Mesothelial cell of epicardium (in vitro differentiated cells): ENCODE measurements around the gene ACTN1. TPM values are rescaled to one million over a fixed set of nuclear protein-coding genes. Genes with fewer than 3 reads are reported as not detected.

Experiments
- DNase-seq, 2 experiments: peaks; one replicate each; pipeline ENCODE4 v3.0.0; 2021; ENCODE audit warnings: low spot score in 2 of 2; ENCODE audit not compliant: unreplicated experiment in 2 of 2
- H3K27ac Mint-ChIP-seq: 2 replicates; pipeline ENCODE4 v1.8.0; 2021; ENCODE audit warnings: mixed read lengths
- H3K27me3 Mint-ChIP-seq: 2 replicates; pipeline ENCODE4 v1.8.0; 2021; ENCODE audit warnings: low read depth, mixed read lengths
- H3K36me3 Mint-ChIP-seq: 2 replicates; pipeline ENCODE4 v1.8.0; 2021; ENCODE audit warnings: mixed read lengths
- H3K4me1 Mint-ChIP-seq: 2 replicates; pipeline ENCODE4 v1.8.0; 2021; ENCODE audit warnings: mixed read lengths
- H3K4me3 Mint-ChIP-seq: 2 replicates; pipeline ENCODE4 v1.8.0; 2021; ENCODE audit warnings: mild to moderate bottlenecking, moderate library complexity, mixed read lengths
- H3K9me3 Mint-ChIP-seq: 2 replicates; pipeline ENCODE4 v1.8.0; 2021; ENCODE audit warnings: mixed read lengths
- total RNA-seq: library from RNA; stranded (reverse); gene quantifications from 3 replicates; pipeline ENCODE4 v1.2.1, GENCODE V29; 2021
- TF ChIP-seq, protein P1 (sequence below): fragments of 200-600 bp; sonication (generic); IDR thresholded peaks from one replicate; pipeline ENCODE4 v1.5.0; 2021; ENCODE audit warnings: antibody characterized with exemption; ENCODE audit not compliant: unreplicated experiment

ACTN1 gene
- total RNA-seq, 1 donor from 2014 or later: 166 TPM

DNA sequence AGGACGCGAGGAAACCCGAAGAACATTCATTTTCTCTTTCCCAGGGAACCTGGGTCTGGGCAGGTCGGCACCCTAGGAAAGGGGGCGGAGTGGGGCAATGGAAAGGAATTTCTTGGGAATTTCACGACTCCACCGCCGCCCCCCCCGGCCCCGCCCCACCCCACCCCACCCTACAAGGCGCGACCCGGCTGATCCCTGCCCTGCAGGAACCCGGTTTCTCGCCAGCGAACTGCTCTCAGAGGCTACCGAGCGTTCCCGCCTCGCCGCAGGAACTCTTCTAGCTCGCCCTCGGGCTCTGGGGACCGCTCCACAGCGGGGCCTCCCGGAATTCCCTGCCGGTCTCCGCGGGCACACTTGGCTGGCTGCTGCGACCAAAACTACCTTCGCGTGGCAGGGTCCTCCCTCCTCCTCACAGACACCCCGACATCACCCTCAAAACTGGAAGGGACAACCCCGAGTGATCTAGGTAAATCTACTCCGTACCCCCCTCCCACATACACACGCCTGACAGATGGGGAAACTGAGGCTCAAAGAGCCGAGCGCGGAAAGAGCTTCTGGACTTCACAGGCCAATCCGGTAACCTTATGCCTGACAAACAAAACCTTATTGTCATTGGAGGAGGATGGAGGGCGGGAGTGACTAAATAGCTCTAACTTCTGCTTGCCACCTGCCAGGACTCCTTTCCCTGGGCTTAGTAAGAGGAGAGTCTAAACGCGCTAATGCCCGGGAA, 785 bp upstream of the ACTN1 start:
- no peak for DNase-seq
- Mint-ChIP-seq H3K4me3 (peak overlapping the region; percentile 84), H3K9me3 (no peaks in the 10 kb centered on the region), H3K27ac (peak overlapping the region; percentile 39), H3K27me3 (no peaks in the 10 kb centered on the region), H3K4me1 (peaks cover 39% of the 10 kb centered on the region), H3K36me3 (no peaks in the 10 kb centered on the region)
- TF ChIP-seq, protein P1, sequence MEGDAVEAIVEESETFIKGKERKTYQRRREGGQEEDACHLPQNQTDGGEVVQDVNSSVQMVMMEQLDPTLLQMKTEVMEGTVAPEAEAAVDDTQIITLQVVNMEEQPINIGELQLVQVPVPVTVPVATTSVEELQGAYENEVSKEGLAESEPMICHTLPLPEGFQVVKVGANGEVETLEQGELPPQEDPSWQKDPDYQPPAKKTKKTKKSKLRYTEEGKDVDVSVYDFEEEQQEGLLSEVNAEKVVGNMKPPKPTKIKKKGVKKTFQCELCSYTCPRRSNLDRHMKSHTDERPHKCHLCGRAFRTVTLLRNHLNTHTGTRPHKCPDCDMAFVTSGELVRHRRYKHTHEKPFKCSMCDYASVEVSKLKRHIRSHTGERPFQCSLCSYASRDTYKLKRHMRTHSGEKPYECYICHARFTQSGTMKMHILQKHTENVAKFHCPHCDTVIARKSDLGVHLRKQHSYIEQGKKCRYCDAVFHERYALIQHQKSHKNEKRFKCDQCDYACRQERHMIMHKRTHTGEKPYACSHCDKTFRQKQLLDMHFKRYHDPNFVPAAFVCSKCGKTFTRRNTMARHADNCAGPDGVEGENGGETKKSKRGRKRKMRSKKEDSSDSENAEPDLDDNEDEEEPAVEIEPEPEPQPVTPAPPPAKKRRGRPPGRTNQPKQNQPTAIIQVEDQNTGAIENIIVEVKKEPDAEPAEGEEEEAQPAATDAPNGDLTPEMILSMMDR: no peak

GRCh38 chr14:68978172-68978911, 760 bp downstream of the ACTN1 start:
- H3K36me3 Mint-ChIP-seq: peaks cover 6% of the 10 kb centered on the region
- H3K27ac Mint-ChIP-seq: peak overlapping the region; percentile 90
- no peaks in the 10 kb centered on the region for H3K9me3 Mint-ChIP-seq
- TF ChIP-seq, protein P1: no peak
- H3K4me3 Mint-ChIP-seq: peak overlapping the region; percentile 84
- no peaks in the 10 kb centered on the region for H3K27me3 Mint-ChIP-seq
- DNase-seq: peak; percentile 66 to 82
- peaks cover 39% of the 10 kb centered on the region for H3K4me1 Mint-ChIP-seq

GRCh38 chr14:68977718-68978171, 1.4 kb downstream of the ACTN1 start:
- H3K36me3 Mint-ChIP-seq: peaks cover 7% of the 10 kb centered on the region
- peak in 1 of 2 experiments; percentile 65 for DNase-seq
- H3K27me3 Mint-ChIP-seq: no peaks in the 10 kb centered on the region
- peak overlapping the region; percentile 96 for H3K27ac Mint-ChIP-seq
- no peaks in the 10 kb centered on the region for H3K9me3 Mint-ChIP-seq
- peak overlapping the region; percentile 84 for H3K4me3 Mint-ChIP-seq
- TF ChIP-seq, protein P1: no peak
- peaks cover 39% of the 10 kb centered on the region for H3K4me1 Mint-ChIP-seq

DNA sequence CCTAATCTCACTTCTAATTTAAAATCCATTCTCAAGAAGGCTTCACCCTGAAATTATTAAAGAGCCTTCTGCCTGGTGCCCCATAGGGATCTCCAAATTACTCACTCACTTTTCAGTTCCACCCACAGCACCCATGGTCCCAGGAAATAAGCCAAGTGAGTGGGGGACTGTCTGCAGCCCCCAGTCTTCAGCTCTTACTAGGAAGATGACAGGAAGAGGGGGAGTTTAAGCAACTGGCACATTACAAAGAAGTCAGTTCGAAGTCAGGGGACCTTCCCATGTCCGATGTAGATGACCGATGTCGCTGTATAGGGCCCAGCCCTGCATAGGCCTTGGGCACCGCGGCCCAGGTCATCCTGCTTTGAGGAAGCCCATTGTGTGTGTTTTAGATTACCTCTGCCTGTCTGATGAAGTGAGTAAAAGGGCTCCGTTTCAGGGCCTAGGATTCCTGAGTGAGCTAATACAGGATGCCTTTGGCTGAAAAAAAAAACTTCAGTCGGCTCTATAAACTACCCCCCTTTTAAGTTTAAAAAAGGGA, 1.9 kb downstream of the ACTN1 start:
- H3K27ac Mint-ChIP-seq: peak overlapping the region; percentile 96
- TF ChIP-seq, protein P1: no peak
- DNase-seq: no peak
- H3K27me3 Mint-ChIP-seq: no peaks in the 10 kb centered on the region
- H3K36me3 Mint-ChIP-seq: peaks cover 7% of the 10 kb centered on the region
- H3K4me3 Mint-ChIP-seq: peak overlapping the region; percentile 84
- no peaks in the 10 kb centered on the region for H3K9me3 Mint-ChIP-seq
- H3K4me1 Mint-ChIP-seq: peaks cover 39% of the 10 kb centered on the region

GRCh38 chr14:68976160-68977067, 2.7 kb downstream of the ACTN1 start:
- no peaks in the 10 kb centered on the region for H3K27me3 Mint-ChIP-seq
- no peaks in the 10 kb centered on the region for H3K9me3 Mint-ChIP-seq
- H3K4me1 Mint-ChIP-seq: peaks cover 36% of the 10 kb centered on the region
- no peak for DNase-seq
- H3K27ac Mint-ChIP-seq: peak overlapping the region; percentile 96
- peak overlapping the region; percentile 84 for H3K4me3 Mint-ChIP-seq
- peaks cover 9% of the 10 kb centered on the region for H3K36me3 Mint-ChIP-seq
- TF ChIP-seq, protein P1: no peak
